Erythroblast (primary cell): Measurements from ENCODE around the gene CYP24A1.

ENCODE experiments used
- GATA1 ChIP-seq: IDR thresholded peaks from 2 replicates; pipeline ENCODE4 v1.6.1; 2011; ENCODE audit warnings: low read depth, mild to moderate bottlenecking, control low read depth, low read length, moderate library complexity
- POLR2A ChIP-seq: IDR thresholded peaks from 2 replicates; pipeline ENCODE4 v1.6.1; 2011; ENCODE audit warnings: mild to moderate bottlenecking, low read length

- TF ChIP-seq POLR2A (no peak), GATA1 (no peak)
Observed at GRCh38 chr20:54166987-54167662, 6.7 kb downstream of the CYP24A1 start.
